HG03442 (cell line): ENCODE measurements around the gene CCDC121.

Experiments
- ATAC-seq: cut with Tn5 transposase; IDR thresholded peaks from one replicate; pipeline ENCODE4 v1.9.1; 2021; ENCODE audit warnings: mild to moderate bottlenecking, moderate library complexity; ENCODE audit not compliant: unreplicated experiment

The CCDC121 gene

DNA sequence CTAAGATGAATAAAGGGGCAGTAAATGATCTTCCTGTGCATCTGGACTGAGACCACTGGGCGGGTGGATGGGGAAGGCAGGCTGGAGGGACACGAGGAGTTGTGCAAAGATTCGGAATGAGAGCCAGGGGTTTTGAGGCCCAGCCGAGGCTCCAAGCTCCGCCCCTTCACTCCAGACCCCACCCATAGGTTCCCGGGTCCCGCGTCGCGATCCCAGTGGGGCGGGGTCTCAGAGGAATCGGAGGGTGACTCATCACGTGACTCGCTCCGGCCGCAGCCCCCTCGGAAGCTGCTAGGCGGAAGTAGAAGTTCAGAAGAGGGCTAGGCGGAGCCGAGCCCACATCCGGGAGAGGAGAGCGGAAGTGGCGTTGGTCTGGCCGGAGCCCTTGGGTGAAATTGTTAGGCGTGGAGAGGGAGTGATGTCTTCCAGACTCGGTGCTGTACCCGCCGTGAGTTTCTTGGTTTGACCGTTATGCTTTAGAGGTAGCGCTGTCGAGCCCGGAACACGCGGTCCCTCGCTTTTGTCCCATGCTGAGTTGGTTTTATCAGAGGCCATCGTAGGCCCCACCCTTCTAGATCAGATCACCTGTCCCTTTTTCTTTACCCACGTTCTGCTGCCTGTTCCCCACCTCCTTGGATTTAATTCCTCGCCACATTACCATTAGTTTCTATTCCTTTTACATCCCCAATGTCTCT, 46.0 kb downstream of the CCDC121 start, which contains the start of gene ZNF512:
Gene ZNF512 (plus strand): TSS at position 348 of the 695 bp plus-strand sequence. CDS start 71 bp downstream, at position 419.
- peak; percentile 91 for ATAC-seq

DNA sequence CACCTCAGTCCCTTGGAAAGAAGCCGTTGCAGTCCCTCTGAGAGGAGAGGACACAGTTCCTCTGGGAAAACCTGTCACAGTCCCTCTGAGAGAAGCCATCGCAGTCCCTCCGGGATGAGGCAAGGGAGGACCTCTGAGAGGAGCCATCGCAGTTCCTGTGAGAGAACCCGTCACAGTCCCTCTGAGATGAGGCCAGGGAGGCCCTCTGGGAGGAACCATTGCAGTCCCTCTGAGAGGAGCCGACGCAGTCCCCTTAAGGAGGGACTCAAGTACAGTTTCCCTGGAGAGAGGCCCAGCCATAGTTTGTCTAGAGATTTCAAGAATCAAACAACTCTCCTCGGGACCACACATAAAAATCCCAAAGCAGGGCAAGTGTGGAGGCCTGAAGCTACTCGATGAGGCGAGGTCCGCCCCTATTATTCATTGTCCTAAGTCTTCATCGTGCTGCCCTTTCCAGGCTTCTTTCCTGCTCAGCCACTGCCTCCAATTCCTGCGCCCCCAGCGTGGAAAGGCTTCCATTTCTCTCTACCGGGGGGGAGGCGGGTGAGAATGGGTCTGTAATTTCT, 46.6 kb downstream of the CCDC121 start:
- no peak for ATAC-seq

DNA sequence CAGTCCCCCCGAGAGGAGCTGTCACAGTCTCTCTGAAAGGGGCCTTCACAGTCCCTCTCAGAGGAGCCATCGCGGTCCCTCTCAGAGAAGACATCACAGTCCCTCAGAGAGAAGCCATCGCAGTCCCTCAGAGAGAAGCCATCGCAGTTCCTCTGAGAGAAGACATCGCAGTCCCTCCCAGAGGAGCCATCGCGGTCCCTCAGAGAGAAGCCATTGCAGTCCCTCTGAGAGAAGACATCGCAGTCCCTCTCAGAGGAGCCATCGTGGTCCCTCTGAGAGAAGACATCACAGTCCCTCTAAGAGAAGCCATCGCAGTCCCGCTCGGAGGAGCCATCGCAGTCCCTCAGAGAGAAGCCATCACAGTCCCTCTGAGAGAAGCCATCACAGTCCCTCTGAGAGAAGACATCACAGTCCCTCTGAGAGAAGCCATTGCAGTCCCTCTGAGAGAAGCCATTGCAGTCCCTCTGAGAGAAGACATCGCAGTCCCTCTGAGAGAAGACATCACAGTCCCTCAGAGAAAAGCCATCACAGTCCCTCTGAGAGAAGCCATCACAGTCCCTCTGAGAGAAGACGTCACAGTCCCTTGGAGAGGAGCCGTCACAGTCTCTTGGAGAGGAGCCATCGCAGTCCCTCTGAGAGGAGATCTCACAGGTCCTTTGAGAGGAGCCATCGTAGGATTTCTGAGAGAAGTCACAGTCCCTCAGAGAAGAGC, 47.2 kb downstream of the CCDC121 start:
- no peak for ATAC-seq
